Esophagus (tissue), 2 donors: ENCODE data around the gene PHLDA1. TPM values are rescaled to one million over a fixed set of nuclear protein-coding genes. Genes with fewer than 3 reads are reported as not detected.

Experiments used
- H3K27ac ChIP-seq, 2 donors: one replicate each; pipeline ENCODE4 v1.5.1; 2013; ENCODE audit warnings: low read depth in 2 of 2, mild to moderate bottlenecking in 2 of 2, inconsistent platforms in 1 of 2, low read length in 1 of 2, moderate library complexity in 1 of 2
- H3K27me3 ChIP-seq, 2 donors: one replicate each; pipeline ENCODE4 v1.6.1; 2013; ENCODE audit warnings: low read length in 2 of 2, control low read depth in 1 of 2, mild to moderate bottlenecking in 1 of 2; ENCODE audit not compliant: insufficient read depth in 2 of 2, control insufficient read depth in 1 of 2
- H3K36me3 ChIP-seq, 2 donors: one replicate each; pipeline ENCODE4 v1.6.1; 2013; ENCODE audit warnings: low read length in 1 of 2; ENCODE audit not compliant: control insufficient read depth in 2 of 2, insufficient read depth in 2 of 2
- H3K4me1 ChIP-seq, 2 donors: one replicate each; pipeline ENCODE4 v1.6.1; 2013; ENCODE audit warnings: low read length in 1 of 2; ENCODE audit not compliant: control insufficient read depth in 2 of 2, insufficient read depth in 2 of 2
- H3K4me3 ChIP-seq, 2 donors: one replicate each; pipeline ENCODE4 v1.5.1; 2013; ENCODE audit warnings: low read length in 2 of 2, mild to moderate bottlenecking in 2 of 2, low read depth in 1 of 2, moderate library complexity in 1 of 2
- H3K9me3 ChIP-seq, 2 donors: one replicate each; pipeline ENCODE4 v1.6.1; 2013; ENCODE audit warnings: mild to moderate bottlenecking in 2 of 2, low read depth in 1 of 2, low read length in 1 of 2, moderate library complexity in 1 of 2; ENCODE audit not compliant: control insufficient read depth in 2 of 2, insufficient read depth in 1 of 2
- WGBS, 2 donors: extraction: QIAGEN DNeasy Blood & Tissue Kit; methylation state at CpG; one replicate each; pipeline ENCODE4 v1.1.7; 2013; 5-methylcytosine and 5-hydroxymethylcytosine counted together
- polyA plus RNA-seq, 2 donors: library from polyadenylated mRNA; stranded (reverse); fragments of 200-250 nt; gene quantifications; one replicate each; pipeline ENCODE4 v1.2.3, GENCODE V29; 2013
- donor health status: healthy with polysubstance abuse.
- donor health status: Bipolar disorder and iron deficiency.

PHLDA1 gene
- polyA plus RNA-seq, 2 donors = 46.3 to 84.1 TPM

- no peaks in the 10 kb centered on the region for H3K9me3 ChIP-seq
- H3K27ac ChIP-seq = no peak overlapping the region
- H3K36me3 ChIP-seq = no peaks in the 10 kb centered on the region
- H3K4me1 ChIP-seq = no peaks in the 10 kb centered on the region
- H3K27me3 ChIP-seq = no peaks in the 10 kb centered on the region
- 90 to 94% methylated on average over 3 of the region's 3 CpGs for WGBS, 2 donors
- no peak overlapping the region for H3K4me3 ChIP-seq
Measured at GRCh38 chr12:76008428-76008827, 23.1 kb downstream of the PHLDA1 start.

GRCh38 chr12:76007640-76008039 is 23.9 kb downstream of the PHLDA1 start:
- Histone ChIP-seq H3K4me1 (no peaks in the 10 kb centered on the region), H3K27me3 (no peaks in the 10 kb centered on the region), H3K4me3 (no peak overlapping the region), H3K27ac (no peak overlapping the region), H3K9me3 (no peaks in the 10 kb centered on the region), H3K36me3 (no peaks in the 10 kb centered on the region)
- WGBS, 2 donors = 86 to 92% methylated on average over 8 of the region's 8 CpGs

GRCh38 chr12:76006028-76006925 is 25.3 kb downstream of the PHLDA1 start:
- Histone ChIP-seq H3K9me3 (no peaks in the 10 kb centered on the region), H3K36me3 (no peaks in the 10 kb centered on the region), H3K4me1 (no peaks in the 10 kb centered on the region), H3K27ac (no peak overlapping the region), H3K27me3 (no peaks in the 10 kb centered on the region), H3K4me3 (no peak overlapping the region)
- 85 to 91% methylated on average over 9 of the region's 9 CpGs for WGBS, 2 donors

GRCh38 chr12:76003355-76003638 is 28.3 kb downstream of the PHLDA1 start:
- Histone ChIP-seq H3K4me1 (no peaks in the 10 kb centered on the region), H3K27me3 (no peaks in the 10 kb centered on the region), H3K27ac (no peak overlapping the region), H3K4me3 (no peak overlapping the region), H3K36me3 (no peaks in the 10 kb centered on the region), H3K9me3 (no peaks in the 10 kb centered on the region)
- 78 to 90% methylated on average over 2 of the region's 2 CpGs for WGBS, 2 donors

- 85% methylated on average over 1 of the region's 1 CpG for WGBS, 2 donors
Measured at GRCh38 chr12:76002598-76003354, 28.8 kb downstream of the PHLDA1 start.

GRCh38 chr12:75998292-75999063 is 33.1 kb downstream of the PHLDA1 start:
- Histone ChIP-seq H3K9me3 (no peaks in the 10 kb centered on the region), H3K4me1 (no peaks in the 10 kb centered on the region), H3K27me3 (no peaks in the 10 kb centered on the region), H3K27ac (no peak overlapping the region), H3K36me3 (no peaks in the 10 kb centered on the region), H3K4me3 (no peak overlapping the region)
- WGBS, 2 donors = 78 to 81% methylated on average over 4 of the region's 4 CpGs

More at GRCh38 chr12:76002598-76003354, 28.8 kb downstream of the PHLDA1 start:
- no peaks in the 10 kb centered on the region for H3K36me3 ChIP-seq
- H3K27ac ChIP-seq = no peak overlapping the region
- no peaks in the 10 kb centered on the region for H3K9me3 ChIP-seq
- H3K4me3 ChIP-seq = no peak overlapping the region
- no peaks in the 10 kb centered on the region for H3K27me3 ChIP-seq
- H3K4me1 ChIP-seq = no peaks in the 10 kb centered on the region

- no peaks in the 10 kb centered on the region for H3K27me3 ChIP-seq
- H3K9me3 ChIP-seq = no peaks in the 10 kb centered on the region
- H3K4me3 ChIP-seq = no peak overlapping the region
- 82 to 87% methylated on average over 3 of the region's 3 CpGs for WGBS, 2 donors
- H3K36me3 ChIP-seq = no peaks in the 10 kb centered on the region
- H3K27ac ChIP-seq = no peak overlapping the region
- no peaks in the 10 kb centered on the region for H3K4me1 ChIP-seq
Measured at GRCh38 chr12:75997658-75998057, 33.9 kb downstream of the PHLDA1 start.

GRCh38 chr12:75996861-75997447 is 34.6 kb downstream of the PHLDA1 start:
- Histone ChIP-seq H3K36me3 (no peaks in the 10 kb centered on the region), H3K4me3 (no peak overlapping the region), H3K4me1 (no peaks in the 10 kb centered on the region), H3K9me3 (no peaks in the 10 kb centered on the region), H3K27me3 (no peaks in the 10 kb centered on the region), H3K27ac (no peak overlapping the region)
- 28 to 29% methylated on average over 1 of the region's 1 CpG for WGBS, 2 donors

GRCh38 chr12:75995691-75996090 is 35.9 kb downstream of the PHLDA1 start:
- no peaks in the 10 kb centered on the region for H3K4me1 ChIP-seq
- H3K27ac ChIP-seq = no peak overlapping the region
- no peak overlapping the region for H3K4me3 ChIP-seq
- H3K27me3 ChIP-seq = no peaks in the 10 kb centered on the region
- H3K36me3 ChIP-seq = no peaks in the 10 kb centered on the region
- no peaks in the 10 kb centered on the region for H3K9me3 ChIP-seq
